ENCODE measurements around the gene RNF217.

DNA sequence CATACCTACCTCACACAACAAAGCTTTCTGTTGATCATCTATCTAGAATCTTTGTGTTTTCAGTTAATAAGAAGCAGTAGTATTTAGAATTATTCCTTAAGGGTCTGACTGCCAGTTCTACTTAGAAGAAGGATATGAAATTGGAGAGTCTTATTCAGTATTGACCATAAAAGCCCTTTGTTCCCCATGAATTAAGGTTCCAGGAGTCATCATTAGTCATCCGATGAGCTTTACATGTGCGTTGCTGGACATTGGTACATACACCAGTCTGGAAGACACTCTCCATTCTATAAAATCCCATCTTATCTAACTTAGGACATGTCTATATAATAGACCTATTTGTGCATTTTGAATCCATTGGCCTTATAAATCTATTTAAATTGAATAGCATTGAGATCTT, 34.4 kb upstream of the RNF217 start:
- TF ChIP-seq, protein P1, sequence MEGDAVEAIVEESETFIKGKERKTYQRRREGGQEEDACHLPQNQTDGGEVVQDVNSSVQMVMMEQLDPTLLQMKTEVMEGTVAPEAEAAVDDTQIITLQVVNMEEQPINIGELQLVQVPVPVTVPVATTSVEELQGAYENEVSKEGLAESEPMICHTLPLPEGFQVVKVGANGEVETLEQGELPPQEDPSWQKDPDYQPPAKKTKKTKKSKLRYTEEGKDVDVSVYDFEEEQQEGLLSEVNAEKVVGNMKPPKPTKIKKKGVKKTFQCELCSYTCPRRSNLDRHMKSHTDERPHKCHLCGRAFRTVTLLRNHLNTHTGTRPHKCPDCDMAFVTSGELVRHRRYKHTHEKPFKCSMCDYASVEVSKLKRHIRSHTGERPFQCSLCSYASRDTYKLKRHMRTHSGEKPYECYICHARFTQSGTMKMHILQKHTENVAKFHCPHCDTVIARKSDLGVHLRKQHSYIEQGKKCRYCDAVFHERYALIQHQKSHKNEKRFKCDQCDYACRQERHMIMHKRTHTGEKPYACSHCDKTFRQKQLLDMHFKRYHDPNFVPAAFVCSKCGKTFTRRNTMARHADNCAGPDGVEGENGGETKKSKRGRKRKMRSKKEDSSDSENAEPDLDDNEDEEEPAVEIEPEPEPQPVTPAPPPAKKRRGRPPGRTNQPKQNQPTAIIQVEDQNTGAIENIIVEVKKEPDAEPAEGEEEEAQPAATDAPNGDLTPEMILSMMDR (conservative IDR thresholded peaks at IDR 0.05 in 1 of 2, IDR thresholded peaks at IDR 0.05 in 1 of 2; ENCODE audit: extremely low read depth in 1 of 2, insufficient read depth in 1 of 2, low read depth in 1 of 2, low read length in 2 of 2) = no peak
- TF ChIP-seq EZH2 (IDR thresholded peaks at IDR 0.05; ENCODE audit: borderline replicate concordance, low read length) = no peak
